ENCODE results near the gene ANXA2R.

Gene ANXA2R

DNA sequence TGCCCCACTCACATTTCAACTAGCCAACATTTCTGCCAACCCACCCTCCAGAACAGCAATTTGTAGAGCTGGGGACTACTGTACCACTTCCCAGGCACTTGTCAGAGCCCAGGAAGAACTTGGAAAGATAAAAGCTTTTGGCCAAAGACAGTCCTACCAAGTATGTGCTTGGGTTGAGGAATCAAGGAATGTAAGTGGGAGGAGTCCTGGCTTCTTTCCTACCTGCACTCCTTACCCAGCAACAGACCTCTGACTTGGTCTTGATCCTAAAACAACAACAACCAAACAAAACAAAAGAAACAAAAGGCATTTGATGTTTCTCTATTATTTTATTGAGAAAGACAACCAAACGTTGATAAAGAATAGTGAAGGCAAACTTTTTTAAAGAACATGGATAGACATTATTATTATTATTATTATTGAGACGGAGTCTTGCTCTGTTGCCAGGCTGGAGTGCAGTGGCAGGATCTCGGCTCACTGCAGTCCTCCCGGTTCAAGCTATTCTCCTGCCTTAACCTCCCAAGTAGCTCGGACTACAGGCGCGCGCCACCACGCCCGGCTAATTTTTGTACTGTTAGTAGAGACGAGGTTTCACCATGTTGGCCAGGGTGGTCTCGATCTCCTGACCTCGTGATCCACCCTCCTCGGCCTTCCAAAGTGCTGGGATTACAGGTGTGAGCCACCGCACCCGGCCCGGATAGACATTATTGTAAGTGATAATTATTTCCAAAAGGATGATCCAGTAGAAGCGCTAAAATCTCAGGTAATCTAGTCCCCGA, 33.5 kb downstream of the ANXA2R start:
- no peak overlapping the region for H3K27ac ChIP-seq
- no peak overlapping the region for H3K4me3 ChIP-seq (ENCODE audit: low read depth, low read length)
- TF ChIP-seq, protein P1, sequence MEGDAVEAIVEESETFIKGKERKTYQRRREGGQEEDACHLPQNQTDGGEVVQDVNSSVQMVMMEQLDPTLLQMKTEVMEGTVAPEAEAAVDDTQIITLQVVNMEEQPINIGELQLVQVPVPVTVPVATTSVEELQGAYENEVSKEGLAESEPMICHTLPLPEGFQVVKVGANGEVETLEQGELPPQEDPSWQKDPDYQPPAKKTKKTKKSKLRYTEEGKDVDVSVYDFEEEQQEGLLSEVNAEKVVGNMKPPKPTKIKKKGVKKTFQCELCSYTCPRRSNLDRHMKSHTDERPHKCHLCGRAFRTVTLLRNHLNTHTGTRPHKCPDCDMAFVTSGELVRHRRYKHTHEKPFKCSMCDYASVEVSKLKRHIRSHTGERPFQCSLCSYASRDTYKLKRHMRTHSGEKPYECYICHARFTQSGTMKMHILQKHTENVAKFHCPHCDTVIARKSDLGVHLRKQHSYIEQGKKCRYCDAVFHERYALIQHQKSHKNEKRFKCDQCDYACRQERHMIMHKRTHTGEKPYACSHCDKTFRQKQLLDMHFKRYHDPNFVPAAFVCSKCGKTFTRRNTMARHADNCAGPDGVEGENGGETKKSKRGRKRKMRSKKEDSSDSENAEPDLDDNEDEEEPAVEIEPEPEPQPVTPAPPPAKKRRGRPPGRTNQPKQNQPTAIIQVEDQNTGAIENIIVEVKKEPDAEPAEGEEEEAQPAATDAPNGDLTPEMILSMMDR (IDR thresholded peaks at IDR 0.05): no peak
- no peaks in the 10 kb centered on the region for H3K4me1 ChIP-seq
- no peaks in the 10 kb centered on the region for H3K79me2 ChIP-seq
- no peak overlapping the region for H3K4me2 ChIP-seq (ENCODE audit: low read length)
- H2AFZ ChIP-seq: no peak overlapping the region
- H3K9me3 ChIP-seq (ENCODE audit: control insufficient read depth, low read length): no peaks in the 10 kb centered on the region
- no peaks in the 10 kb centered on the region for H3K36me3 ChIP-seq (ENCODE audit: control insufficient read depth, insufficient read depth, low read length)
- H3K9ac ChIP-seq: no peak overlapping the region
- H3K27me3 ChIP-seq (ENCODE audit: control insufficient read depth, insufficient read depth, low read length): peaks cover 8% of the 10 kb centered on the region

DNA sequence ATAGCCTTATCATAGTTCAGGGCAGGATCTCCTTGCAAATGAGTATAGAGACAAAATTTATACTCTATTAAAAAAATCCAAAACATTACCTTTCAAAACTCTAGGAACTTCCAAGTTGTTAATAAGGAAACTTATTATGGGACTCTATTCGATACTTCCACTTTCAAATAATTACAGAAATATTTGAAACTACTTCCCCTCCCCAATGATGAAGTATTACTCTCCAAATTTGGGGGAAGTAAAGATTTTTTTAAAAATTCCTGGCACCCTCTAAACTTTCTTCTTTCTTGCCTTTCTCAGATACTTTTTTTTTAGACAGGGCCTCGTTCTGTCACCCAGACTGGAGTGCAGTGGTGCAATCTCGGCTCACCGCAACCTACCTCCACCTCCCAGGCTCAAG, 35.1 kb downstream of the ANXA2R start:
- no peaks in the 10 kb centered on the region for H3K79me2 ChIP-seq
- TF ChIP-seq, protein P1 (IDR thresholded peaks at IDR 0.05): no peak
- no peak overlapping the region for H3K4me3 ChIP-seq (ENCODE audit: low read depth, low read length)
- no peak overlapping the region for H2AFZ ChIP-seq
- H3K4me1 ChIP-seq: no peaks in the 10 kb centered on the region
- no peaks in the 10 kb centered on the region for H3K36me3 ChIP-seq (ENCODE audit: control insufficient read depth, insufficient read depth, low read length)
- no peak overlapping the region for H3K4me2 ChIP-seq (ENCODE audit: low read length)
- no peaks in the 10 kb centered on the region for H3K9me3 ChIP-seq (ENCODE audit: control insufficient read depth, low read length)
- H3K27ac ChIP-seq: no peak overlapping the region
- no peak overlapping the region for H3K9ac ChIP-seq
- H3K27me3 ChIP-seq (ENCODE audit: control insufficient read depth, insufficient read depth, low read length): peaks cover 11% of the 10 kb centered on the region

DNA sequence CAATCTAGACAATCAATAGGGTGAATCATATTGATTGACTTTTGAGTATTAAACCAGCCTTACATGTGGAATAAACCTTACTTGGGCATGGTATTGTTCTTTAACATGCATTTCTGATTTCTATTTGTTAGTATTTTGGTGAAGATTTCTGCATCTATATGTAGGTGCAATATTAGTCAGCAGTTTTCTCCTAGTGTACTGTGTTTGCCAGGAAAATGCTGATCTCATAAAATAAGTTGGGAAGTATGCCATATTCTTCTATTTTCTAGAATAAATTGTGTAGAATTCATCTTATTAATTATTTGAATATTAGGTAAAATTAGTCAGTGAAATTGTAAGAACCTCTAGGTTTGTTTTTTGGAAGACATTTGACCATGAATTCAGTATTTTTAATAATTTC, 38.4 kb downstream of the ANXA2R start:
- no peak overlapping the region for H3K27ac ChIP-seq
- no peaks in the 10 kb centered on the region for H3K4me1 ChIP-seq
- TF ChIP-seq, protein P1 (IDR thresholded peaks at IDR 0.05): no peak
- H3K27me3 ChIP-seq (ENCODE audit: control insufficient read depth, insufficient read depth, low read length): peaks cover 12% of the 10 kb centered on the region
- no peak overlapping the region for H2AFZ ChIP-seq
- no peak overlapping the region for H3K9ac ChIP-seq
- no peak overlapping the region for H3K4me2 ChIP-seq (ENCODE audit: low read length)
- no peak overlapping the region for H3K4me3 ChIP-seq (ENCODE audit: low read depth, low read length)
- no peaks in the 10 kb centered on the region for H3K79me2 ChIP-seq
- no peaks in the 10 kb centered on the region for H3K9me3 ChIP-seq (ENCODE audit: control insufficient read depth, low read length)
- H3K36me3 ChIP-seq (ENCODE audit: control insufficient read depth, insufficient read depth, low read length): no peaks in the 10 kb centered on the region

DNA sequence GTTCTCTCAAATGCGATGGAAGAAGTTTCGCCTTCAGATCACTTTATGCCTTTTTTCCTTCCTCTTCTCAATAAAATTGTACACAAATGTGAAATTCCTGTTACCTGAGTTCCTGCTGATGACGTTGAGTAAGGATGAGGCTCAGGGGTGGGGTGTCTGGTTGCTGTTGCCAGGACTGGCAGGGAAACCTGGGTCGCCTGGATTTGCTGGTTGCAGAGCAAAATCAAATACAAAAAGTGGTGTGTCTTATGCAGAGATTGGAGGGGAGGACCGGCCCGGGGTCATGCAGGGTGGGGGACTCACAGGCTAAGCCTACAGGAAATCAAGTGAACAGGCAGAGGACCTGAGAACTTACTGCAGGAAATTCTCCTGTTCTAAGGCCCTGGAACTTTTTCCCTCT, 39.2 kb downstream of the ANXA2R start:
- Histone ChIP-seq H2AFZ (no peak overlapping the region), H3K79me2 (no peaks in the 10 kb centered on the region), H3K4me1 (no peaks in the 10 kb centered on the region), H3K36me3 (ENCODE audit: control insufficient read depth, insufficient read depth, low read length) (no peaks in the 10 kb centered on the region), H3K27ac (no peak overlapping the region), H3K9me3 (ENCODE audit: control insufficient read depth, low read length) (no peaks in the 10 kb centered on the region), H3K9ac (no peak overlapping the region), H3K27me3 (ENCODE audit: control insufficient read depth, insufficient read depth, low read length) (peaks cover 8% of the 10 kb centered on the region), H3K4me3 (ENCODE audit: low read depth, low read length) (no peak overlapping the region), H3K4me2 (ENCODE audit: low read length) (no peak overlapping the region)
- TF ChIP-seq, protein P1 (IDR thresholded peaks at IDR 0.05): no peak
